Type B pancreatic cell (in vitro differentiated cells): Measurements from ENCODE around the gene EFNA3. TPM values are rescaled to one million over a fixed set of nuclear protein-coding genes. Genes with fewer than 3 reads are reported as not detected.

ENCODE experiments used
- DNase-seq: peaks from one replicate; pipeline ENCODE4 v3.0.0; 2021; ENCODE audit warnings: mixed read lengths; ENCODE audit not compliant: unreplicated experiment; ENCODE audit errors: extremely low spot score
- H3K27ac Mint-ChIP-seq: 2 replicates; pipeline ENCODE4 v1.8.0; 2021; ENCODE audit warnings: mild to moderate bottlenecking, mixed read lengths
- H3K27me3 Mint-ChIP-seq: 2 replicates; pipeline ENCODE4 v1.8.0; 2021; ENCODE audit warnings: mixed read lengths
- H3K36me3 Mint-ChIP-seq: 2 replicates; pipeline ENCODE4 v1.8.0; 2021; ENCODE audit warnings: mixed read lengths
- H3K4me1 Mint-ChIP-seq: one replicate; pipeline ENCODE4 v1.8.0; 2021; ENCODE audit warnings: mixed read lengths; ENCODE audit not compliant: unreplicated experiment
- H3K4me3 Mint-ChIP-seq: 2 replicates; pipeline ENCODE4 v1.8.0; 2021; ENCODE audit warnings: mild to moderate bottlenecking, mixed read lengths
- H3K9me3 Mint-ChIP-seq: 2 replicates; pipeline ENCODE4 v1.8.0; 2021; ENCODE audit warnings: mixed read lengths
- total RNA-seq: library from RNA; stranded (reverse); gene quantifications from 2 replicates; pipeline ENCODE4 v1.2.1, GENCODE V29; 2021; ENCODE audit warnings: low replicate concordance
- TF ChIP-seq, protein P1 (sequence below): fragments of 200-600 bp; sonication (generic); conservative IDR thresholded peaks from 2 replicates; pipeline ENCODE4 v1.5.0; 2021; ENCODE audit warnings: antibody characterized with exemption, mild to moderate bottlenecking

The EFNA3 gene
- total RNA-seq, 1 donor from 2014 or later = 4.7 TPM

DNA sequence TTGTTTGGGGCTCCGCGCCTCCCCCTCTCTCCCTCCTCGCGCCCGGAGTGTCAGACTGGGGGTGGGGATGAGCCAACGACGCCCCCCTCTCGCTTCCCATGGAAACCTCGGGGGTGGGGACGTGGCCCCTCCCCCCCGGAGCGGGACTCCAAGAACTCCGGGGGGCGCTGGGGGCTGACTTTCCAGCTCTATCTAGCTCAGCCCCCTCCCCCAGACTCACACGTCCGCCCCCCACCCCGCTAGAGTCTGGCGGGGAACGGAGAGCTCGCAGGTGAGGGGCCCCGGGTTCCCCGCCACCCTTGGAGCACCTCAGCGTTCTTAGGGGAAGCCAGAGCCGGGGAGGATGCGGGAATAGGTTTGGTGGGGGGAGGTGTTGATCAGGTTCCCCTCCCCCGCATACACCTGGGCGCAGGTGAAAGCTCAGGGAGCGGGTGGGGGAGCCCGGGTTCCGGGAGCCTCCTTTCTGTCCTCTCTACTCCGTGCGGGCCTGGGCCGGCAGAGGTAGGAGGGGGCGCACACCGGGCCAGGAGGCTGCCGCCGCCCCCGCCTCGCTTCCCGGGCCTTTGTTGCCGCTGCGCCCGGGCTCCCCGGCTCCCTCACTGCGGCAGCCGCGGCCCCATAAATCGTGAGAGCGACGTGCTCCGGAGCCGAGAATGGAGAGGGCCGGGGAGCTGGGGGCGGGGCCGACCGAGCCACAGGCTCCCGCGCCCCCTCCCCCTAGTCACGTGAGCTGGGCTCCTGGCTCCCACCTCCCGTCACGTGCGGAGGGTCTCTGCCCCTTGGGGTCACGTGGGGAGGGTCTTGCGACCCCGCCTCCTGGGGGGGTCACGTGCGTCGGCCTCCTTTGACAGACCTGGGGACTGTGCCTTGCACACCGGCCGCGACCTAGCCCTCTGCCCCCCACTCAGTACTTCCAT is 1.9 kb downstream of the EFNA3 start:
- Mint-ChIP-seq H3K9me3 (no peaks in the 10 kb centered on the region), H3K36me3 (no peaks in the 10 kb centered on the region), H3K4me3 (peak overlapping the region; percentile 89), H3K4me1 (peaks cover 33% of the 10 kb centered on the region), H3K27ac (peak overlapping the region; percentile 85), H3K27me3 (peaks cover 62% of the 10 kb centered on the region)
- peak; percentile 85 for DNase-seq
- TF ChIP-seq, protein P1, sequence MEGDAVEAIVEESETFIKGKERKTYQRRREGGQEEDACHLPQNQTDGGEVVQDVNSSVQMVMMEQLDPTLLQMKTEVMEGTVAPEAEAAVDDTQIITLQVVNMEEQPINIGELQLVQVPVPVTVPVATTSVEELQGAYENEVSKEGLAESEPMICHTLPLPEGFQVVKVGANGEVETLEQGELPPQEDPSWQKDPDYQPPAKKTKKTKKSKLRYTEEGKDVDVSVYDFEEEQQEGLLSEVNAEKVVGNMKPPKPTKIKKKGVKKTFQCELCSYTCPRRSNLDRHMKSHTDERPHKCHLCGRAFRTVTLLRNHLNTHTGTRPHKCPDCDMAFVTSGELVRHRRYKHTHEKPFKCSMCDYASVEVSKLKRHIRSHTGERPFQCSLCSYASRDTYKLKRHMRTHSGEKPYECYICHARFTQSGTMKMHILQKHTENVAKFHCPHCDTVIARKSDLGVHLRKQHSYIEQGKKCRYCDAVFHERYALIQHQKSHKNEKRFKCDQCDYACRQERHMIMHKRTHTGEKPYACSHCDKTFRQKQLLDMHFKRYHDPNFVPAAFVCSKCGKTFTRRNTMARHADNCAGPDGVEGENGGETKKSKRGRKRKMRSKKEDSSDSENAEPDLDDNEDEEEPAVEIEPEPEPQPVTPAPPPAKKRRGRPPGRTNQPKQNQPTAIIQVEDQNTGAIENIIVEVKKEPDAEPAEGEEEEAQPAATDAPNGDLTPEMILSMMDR = no peak

DNA sequence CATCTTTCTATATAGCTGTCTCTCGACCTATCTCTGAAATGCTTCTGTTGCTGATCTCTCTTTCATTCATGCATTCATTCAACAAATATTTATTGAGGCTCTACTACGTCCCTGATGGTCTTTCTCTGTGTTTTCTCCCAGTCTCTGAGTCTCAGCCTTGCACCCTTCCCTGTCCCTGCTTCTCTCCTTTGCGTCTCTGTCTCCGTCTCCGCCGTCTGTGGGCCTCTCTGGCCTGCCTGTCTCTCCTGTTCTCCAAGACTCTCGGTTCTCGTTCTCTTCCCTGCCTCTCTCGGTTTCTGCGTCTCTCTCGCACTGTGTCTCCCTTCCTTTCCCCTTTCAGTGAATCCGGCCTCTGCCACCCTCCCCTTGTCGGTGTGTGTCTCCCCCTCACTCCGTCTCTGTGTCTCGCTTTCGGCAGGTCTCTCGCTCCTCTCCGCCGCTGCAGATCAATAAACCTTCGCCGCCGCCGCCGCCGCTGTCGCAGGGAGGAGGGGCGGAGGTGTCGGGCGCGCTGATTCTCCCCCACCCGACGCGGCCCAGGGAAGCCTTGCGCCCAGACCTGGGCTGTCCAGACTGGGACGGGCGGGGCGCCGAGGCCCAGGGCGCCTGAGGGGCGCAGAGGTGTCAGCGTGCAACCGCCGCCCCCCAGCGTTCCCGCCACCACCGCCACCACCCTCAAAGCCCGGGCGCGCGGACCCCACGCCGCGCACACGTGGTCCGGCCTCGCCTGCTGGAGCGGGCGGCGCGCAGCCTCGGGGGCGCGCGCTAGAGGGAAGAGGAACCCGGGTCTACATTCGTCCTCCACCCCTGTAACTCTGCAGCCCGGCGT is 3.0 kb downstream of the EFNA3 start:
- no peaks in the 10 kb centered on the region for H3K9me3 Mint-ChIP-seq
- H3K27ac Mint-ChIP-seq = peak overlapping the region; percentile 85
- H3K4me3 Mint-ChIP-seq = peak overlapping the region; percentile 89
- peaks cover 33% of the 10 kb centered on the region for H3K4me1 Mint-ChIP-seq
- H3K27me3 Mint-ChIP-seq = peaks cover 57% of the 10 kb centered on the region
- peak; percentile 72 for DNase-seq
- TF ChIP-seq, protein P1 = no peak
- H3K36me3 Mint-ChIP-seq = no peaks in the 10 kb centered on the region

DNA sequence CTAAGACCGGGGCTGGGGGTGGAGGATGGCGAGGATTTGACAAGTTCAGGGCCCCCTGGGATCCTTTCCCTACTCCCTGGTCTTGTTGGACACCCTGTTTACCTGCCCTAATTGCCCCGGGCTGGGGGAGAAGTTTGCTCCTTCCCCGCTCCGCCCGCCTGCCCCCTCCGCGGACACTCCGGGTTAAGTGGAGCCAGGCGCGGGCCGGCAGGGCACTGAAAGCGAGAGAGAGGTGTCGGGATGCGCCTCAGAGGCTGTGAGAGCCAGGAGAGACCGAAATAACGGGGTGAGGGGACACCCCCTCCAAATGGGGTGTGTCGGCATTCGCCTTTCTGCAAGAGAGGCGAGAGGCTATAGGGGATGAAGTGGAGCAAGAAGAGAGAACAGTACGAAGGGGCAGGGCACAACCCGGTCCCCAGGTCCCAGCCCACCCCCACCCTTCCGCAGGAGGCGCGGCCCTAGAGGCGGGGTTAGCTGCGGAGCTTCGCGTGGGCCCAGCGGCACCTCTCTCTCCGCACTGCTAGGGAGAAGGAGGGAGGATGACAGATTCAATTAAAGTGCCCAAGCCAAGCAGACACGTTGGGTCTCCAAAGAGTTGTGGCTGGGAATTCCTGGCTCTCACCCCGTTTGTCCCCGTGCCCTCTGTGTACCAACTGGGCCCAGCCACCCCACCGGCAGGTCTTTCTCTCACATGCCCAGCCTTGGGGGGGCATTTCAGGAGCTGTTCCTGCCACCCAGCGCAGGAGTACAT is 3.8 kb downstream of the EFNA3 start:
- H3K4me1 Mint-ChIP-seq = peaks cover 32% of the 10 kb centered on the region
- H3K27me3 Mint-ChIP-seq = peaks cover 54% of the 10 kb centered on the region
- H3K4me3 Mint-ChIP-seq = peak overlapping the region; percentile 81
- no peaks in the 10 kb centered on the region for H3K36me3 Mint-ChIP-seq
- peak overlapping the region; percentile 88 for H3K27ac Mint-ChIP-seq
- peak; percentile 71 for DNase-seq
- H3K9me3 Mint-ChIP-seq = no peaks in the 10 kb centered on the region
- TF ChIP-seq, protein P1 = no peak

DNA sequence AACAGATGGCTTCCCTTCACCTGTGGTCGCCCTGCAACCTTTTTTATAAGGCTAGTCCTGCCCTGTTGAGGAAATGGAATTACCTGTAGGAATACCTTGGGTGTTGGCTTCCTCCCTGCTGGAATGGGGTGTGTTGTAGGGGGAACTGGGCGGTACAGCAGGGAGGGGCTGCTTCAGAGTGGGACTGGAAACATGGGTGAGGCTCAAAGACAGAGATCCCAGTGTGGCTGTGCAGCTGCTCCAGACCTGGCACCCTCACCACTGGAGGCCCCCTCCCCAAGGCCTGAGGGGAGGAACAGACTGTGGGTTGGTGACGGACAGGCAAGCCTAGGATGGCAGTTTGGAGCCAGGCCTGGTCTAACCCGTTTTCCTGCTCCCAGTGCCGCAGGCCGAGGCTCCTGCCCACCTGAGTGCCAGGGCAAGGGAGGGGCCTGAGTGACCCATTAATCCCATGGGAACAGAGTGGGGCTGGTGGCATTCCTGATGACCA is 4.5 kb downstream of the EFNA3 start:
- TF ChIP-seq, protein P1 = no peak
- Mint-ChIP-seq H3K27ac (peak overlapping the region; percentile 88), H3K9me3 (no peaks in the 10 kb centered on the region), H3K36me3 (no peaks in the 10 kb centered on the region), H3K4me1 (peaks cover 31% of the 10 kb centered on the region), H3K4me3 (peak overlapping the region; percentile 81), H3K27me3 (peaks cover 48% of the 10 kb centered on the region)
- no peak for DNase-seq
